ENCODE measurements around the gene EGF. TPM values are rescaled to one million over a fixed set of nuclear protein-coding genes. Genes with fewer than 3 reads are reported as not detected.

The EGF gene
- total RNA-seq, 1 donor from 2014 or later = 6.6 TPM

DNA sequence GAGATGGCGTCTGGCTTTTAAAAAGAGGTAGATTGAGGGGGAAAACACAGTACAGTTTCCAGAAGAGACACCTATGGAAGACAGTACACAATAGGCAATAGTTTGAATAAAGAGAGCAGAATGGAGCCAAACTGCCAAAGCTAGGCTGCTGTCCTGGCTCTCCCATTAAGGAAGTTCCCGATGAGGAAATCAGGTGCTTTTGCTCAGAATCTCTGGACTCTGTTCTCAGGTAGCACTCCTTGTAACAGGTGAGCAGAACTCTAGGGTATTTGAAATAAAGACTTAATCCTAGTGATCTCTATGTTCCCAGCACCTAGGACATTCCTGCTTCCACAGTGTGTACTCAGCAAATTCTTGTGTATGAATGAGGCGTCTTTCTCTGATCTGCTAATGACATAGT lies 1.6 kb downstream of the EGF start:
- peak overlapping the region; percentile 22 for H2AFZ ChIP-seq (replicated peaks)
- TF ChIP-seq, protein P1, sequence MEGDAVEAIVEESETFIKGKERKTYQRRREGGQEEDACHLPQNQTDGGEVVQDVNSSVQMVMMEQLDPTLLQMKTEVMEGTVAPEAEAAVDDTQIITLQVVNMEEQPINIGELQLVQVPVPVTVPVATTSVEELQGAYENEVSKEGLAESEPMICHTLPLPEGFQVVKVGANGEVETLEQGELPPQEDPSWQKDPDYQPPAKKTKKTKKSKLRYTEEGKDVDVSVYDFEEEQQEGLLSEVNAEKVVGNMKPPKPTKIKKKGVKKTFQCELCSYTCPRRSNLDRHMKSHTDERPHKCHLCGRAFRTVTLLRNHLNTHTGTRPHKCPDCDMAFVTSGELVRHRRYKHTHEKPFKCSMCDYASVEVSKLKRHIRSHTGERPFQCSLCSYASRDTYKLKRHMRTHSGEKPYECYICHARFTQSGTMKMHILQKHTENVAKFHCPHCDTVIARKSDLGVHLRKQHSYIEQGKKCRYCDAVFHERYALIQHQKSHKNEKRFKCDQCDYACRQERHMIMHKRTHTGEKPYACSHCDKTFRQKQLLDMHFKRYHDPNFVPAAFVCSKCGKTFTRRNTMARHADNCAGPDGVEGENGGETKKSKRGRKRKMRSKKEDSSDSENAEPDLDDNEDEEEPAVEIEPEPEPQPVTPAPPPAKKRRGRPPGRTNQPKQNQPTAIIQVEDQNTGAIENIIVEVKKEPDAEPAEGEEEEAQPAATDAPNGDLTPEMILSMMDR (IDR thresholded peaks at IDR 0.05) = no peak
- no peak for TF ChIP-seq EZH2phosphoT487 (IDR thresholded peaks at IDR 0.05)
- TF ChIP-seq EZH2 (IDR thresholded peaks at IDR 0.05) = no peak
- H3K4me3 ChIP-seq = peak overlapping the region; percentile 7
- peaks cover 2% of the 10 kb centered on the region for H3K36me3 Mint-ChIP-seq
- no peaks in the 10 kb centered on the region for H3K9me3 ChIP-seq (ENCODE audit: low read depth)
- H4K20me1 ChIP-seq (ENCODE audit: low read depth) = no peaks in the 10 kb centered on the region
- peak overlapping the region; percentile 60 for H3K4me3 Mint-ChIP-seq
- peaks cover 48% of the 10 kb centered on the region for H3K4me1 Mint-ChIP-seq
- DNase-seq (ENCODE audit: low spot score) = no peak
- H3F3A ChIP-seq (ENCODE audit: low read depth) = peaks cover 12% of the 10 kb centered on the region
- H3K27ac ChIP-seq = no peak overlapping the region
- peak overlapping the region; percentile 69 for H3K27ac Mint-ChIP-seq
- peak overlapping the region; percentile 36 for H3K4me2 ChIP-seq
- no peaks in the 10 kb centered on the region for H3K79me2 ChIP-seq (ENCODE audit: low read depth)
- no peaks in the 10 kb centered on the region for H3K27me3 ChIP-seq
- peaks cover 36% of the 10 kb centered on the region for H3K4me1 ChIP-seq
- no peaks in the 10 kb centered on the region for H3K36me3 ChIP-seq
- H3K9me3 Mint-ChIP-seq = no peaks in the 10 kb centered on the region
- no peaks in the 10 kb centered on the region for H3K27me3 Mint-ChIP-seq (ENCODE audit: insufficient read depth, low read depth)
- no peak overlapping the region for H3K9ac ChIP-seq

GRCh38 chr4:109915385-109916026 lies 2.8 kb downstream of the EGF start:
- Mint-ChIP-seq H3K36me3 (peaks cover 2% of the 10 kb centered on the region), H3K4me1 (peaks cover 52% of the 10 kb centered on the region), H3K4me3 (no peak overlapping the region), H3K9me3 (no peaks in the 10 kb centered on the region), H3K27me3 (ENCODE audit: insufficient read depth, low read depth) (no peaks in the 10 kb centered on the region), H3K27ac (peak overlapping the region; percentile 12)
- H3K79me2 ChIP-seq (ENCODE audit: low read depth) = no peaks in the 10 kb centered on the region
- H3K9ac ChIP-seq = no peak overlapping the region
- no peak overlapping the region for H3K27ac ChIP-seq
- H3K4me3 ChIP-seq = no peak overlapping the region
- peaks cover 16% of the 10 kb centered on the region for H3F3A ChIP-seq (ENCODE audit: low read depth)
- H3K9me3 ChIP-seq (ENCODE audit: low read depth) = no peaks in the 10 kb centered on the region
- H3K4me2 ChIP-seq = no peak overlapping the region
- TF ChIP-seq EZH2phosphoT487 (IDR thresholded peaks at IDR 0.05) = no peak
- TF ChIP-seq, protein P1 (IDR thresholded peaks at IDR 0.05) = no peak
- TF ChIP-seq EZH2 (IDR thresholded peaks at IDR 0.05) = no peak
- H3K36me3 ChIP-seq = no peaks in the 10 kb centered on the region
- H2AFZ ChIP-seq (replicated peaks) = no peak overlapping the region
- no peaks in the 10 kb centered on the region for H3K27me3 ChIP-seq
- H4K20me1 ChIP-seq (ENCODE audit: low read depth) = no peaks in the 10 kb centered on the region
- no peak for DNase-seq (ENCODE audit: low spot score)
- peaks cover 40% of the 10 kb centered on the region for H3K4me1 ChIP-seq

GRCh38 chr4:109916027-109916409 lies 3.3 kb downstream of the EGF start:
- no peaks in the 10 kb centered on the region for H3K27me3 Mint-ChIP-seq (ENCODE audit: insufficient read depth, low read depth)
- no peak for TF ChIP-seq EZH2phosphoT487 (IDR thresholded peaks at IDR 0.05)
- TF ChIP-seq, protein P1 (IDR thresholded peaks at IDR 0.05) = no peak
- no peaks in the 10 kb centered on the region for H3K9me3 Mint-ChIP-seq
- Histone ChIP-seq H3F3A (ENCODE audit: low read depth) (peaks cover 21% of the 10 kb centered on the region), H3K4me1 (peaks cover 45% of the 10 kb centered on the region), H3K27me3 (no peaks in the 10 kb centered on the region), H3K27ac (no peak overlapping the region), H4K20me1 (ENCODE audit: low read depth) (no peaks in the 10 kb centered on the region), H3K9ac (no peak overlapping the region), H3K4me3 (no peak overlapping the region), H3K36me3 (no peaks in the 10 kb centered on the region), H3K9me3 (ENCODE audit: low read depth) (no peaks in the 10 kb centered on the region), H2AFZ (replicated peaks) (no peak overlapping the region), H3K79me2 (ENCODE audit: low read depth) (no peaks in the 10 kb centered on the region), H3K4me2 (no peak overlapping the region)
- no peak overlapping the region for H3K4me3 Mint-ChIP-seq
- H3K27ac Mint-ChIP-seq = no peak overlapping the region
- no peak for DNase-seq (ENCODE audit: low spot score)
- H3K4me1 Mint-ChIP-seq = peaks cover 57% of the 10 kb centered on the region
- peaks cover 2% of the 10 kb centered on the region for H3K36me3 Mint-ChIP-seq

All from neural progenitor cell (in vitro differentiated cells).